ENCODE measurements around the gene KCTD2. TPM values are rescaled to one million over a fixed set of nuclear protein-coding genes. Genes with fewer than 3 reads are reported as not detected.

KCTD2 gene
- total and polyA plus RNA-seq, 9 of the 15 experiments (the other 6 are each of a cell fraction or from before 2014, with no cell fraction given) = 1.7 to 32.9 (median 15.8) TPM

DNA sequence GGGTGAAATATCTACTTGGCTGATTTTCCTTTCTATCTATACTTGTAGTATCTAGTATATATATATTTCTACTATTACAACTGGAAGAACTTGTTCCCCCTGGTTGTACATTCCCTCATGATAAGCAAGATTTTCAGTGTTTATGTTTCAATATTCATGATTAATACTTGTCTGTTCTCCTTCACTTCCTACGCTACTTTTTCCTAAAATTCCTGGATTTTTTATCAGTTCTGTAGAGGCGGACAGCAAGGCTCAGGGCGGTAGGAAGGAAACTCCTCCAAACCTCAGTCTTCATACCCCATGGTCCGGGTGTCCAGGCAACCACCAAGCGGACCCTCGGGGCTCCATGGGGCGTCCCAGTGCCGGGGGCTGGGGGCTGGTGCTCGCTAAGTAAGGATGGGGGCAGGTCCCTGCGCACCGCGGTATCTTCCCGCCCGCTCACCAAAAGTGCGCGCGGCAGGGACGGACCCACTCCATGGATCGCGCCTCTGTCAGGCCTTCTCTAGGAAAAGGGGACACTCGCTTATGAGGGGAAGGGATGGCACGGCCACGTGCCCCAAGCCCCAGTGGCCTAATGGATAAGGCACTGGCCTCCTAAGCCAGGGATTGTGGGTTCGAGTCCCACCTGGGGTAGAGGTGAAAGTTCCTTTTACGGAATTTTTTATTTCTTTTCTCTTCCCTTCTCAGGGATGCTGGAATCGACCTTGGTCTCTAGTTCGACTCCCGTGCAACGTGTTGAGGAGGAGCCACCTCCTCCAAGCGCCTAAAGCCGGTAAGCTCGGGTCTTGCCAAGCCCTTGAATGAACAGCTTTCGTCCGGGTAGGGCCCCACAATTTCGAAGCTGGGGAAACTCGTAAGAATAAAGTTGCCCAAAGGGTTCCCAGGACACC, 13.4 kb upstream of the KCTD2 start (continued):
- TF ChIP-seq, protein P1, sequence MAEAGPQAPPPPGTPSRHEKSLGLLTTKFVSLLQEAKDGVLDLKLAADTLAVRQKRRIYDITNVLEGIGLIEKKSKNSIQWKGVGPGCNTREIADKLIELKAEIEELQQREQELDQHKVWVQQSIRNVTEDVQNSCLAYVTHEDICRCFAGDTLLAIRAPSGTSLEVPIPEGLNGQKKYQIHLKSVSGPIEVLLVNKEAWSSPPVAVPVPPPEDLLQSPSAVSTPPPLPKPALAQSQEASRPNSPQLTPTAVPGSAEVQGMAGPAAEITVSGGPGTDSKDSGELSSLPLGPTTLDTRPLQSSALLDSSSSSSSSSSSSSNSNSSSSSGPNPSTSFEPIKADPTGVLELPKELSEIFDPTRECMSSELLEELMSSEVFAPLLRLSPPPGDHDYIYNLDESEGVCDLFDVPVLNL (CRISPR knock-in tag; IDR thresholded peaks at IDR 0.05; ENCODE audit: low read depth) = no peak
- TF ChIP-seq EP300 (IDR thresholded peaks at IDR 0.05; ENCODE audit: low read length) (peak; percentile 51), BRD9 (IDR thresholded peaks at IDR 0.05; ENCODE audit: low read depth, partially characterized antibody) (no peak), ZNF75A (CRISPR knock-in tag; IDR thresholded peaks at IDR 0.05) (no peak), FOXA1 (IDR thresholded peaks at IDR 0.05; ENCODE audit: borderline replicate concordance) (no peak), ZNF707 (CRISPR knock-in tag; conservative IDR thresholded peaks at IDR 0.05) (no peak), ZNF41 (CRISPR knock-in tag; conservative IDR thresholded peaks at IDR 0.05) (no peak), CCNT2 (IDR thresholded peaks at IDR 0.05; ENCODE audit: borderline replicate concordance, extremely low read depth, insufficient read length, low read depth, low read length) (no peak), ETV1 (tag; conservative IDR thresholded peaks at IDR 0.05; ENCODE audit: low read depth) (0 out of 2 replicates have a peak, but pooled peaks have one; percentile 7), TCF7 (IDR thresholded peaks at IDR 0.05; ENCODE audit: borderline replicate concordance) (no peak; the same call in 1 of the 2 replicates), GTF2E2 (tag; IDR thresholded peaks at IDR 0.05) (no peak), POLR2B (IDR thresholded peaks at IDR 0.05; ENCODE audit: low read depth, partially characterized antibody) (no peak), KLF10 (CRISPR knock-in tag; IDR thresholded peaks at IDR 0.05) (no peak), HNRNPL (IDR thresholded peaks at IDR 0.05; ENCODE audit: low read depth, low read length) (no peak), U2AF1 (optimal IDR thresholded peaks at IDR 0.05; ENCODE audit: low read depth, low read length) (no peak), BDP1 (IDR thresholded peaks at IDR 0.05; ENCODE audit: insufficient read depth, insufficient read length) (peak; percentile 82)
- TF ChIP-seq, protein P2, sequence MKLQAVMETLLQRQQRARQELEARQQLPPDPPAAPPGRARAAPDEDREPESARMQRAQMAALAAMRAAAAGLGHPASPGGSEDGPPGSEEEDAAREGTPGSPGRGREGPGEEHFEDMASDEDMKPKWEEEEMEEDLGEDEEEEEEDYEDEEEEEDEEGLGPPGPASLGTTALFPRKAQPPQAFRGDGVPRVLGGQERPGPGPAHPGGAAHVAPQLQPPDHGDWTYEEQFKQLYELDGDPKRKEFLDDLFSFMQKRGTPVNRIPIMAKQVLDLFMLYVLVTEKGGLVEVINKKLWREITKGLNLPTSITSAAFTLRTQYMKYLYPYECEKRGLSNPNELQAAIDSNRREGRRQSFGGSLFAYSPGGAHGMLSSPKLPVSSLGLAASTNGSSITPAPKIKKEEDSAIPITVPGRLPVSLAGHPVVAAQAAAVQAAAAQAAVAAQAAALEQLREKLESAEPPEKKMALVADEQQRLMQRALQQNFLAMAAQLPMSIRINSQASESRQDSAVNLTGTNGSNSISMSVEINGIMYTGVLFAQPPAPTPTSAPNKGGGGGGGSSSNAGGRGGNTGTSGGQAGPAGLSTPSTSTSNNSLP (IDR thresholded peaks at IDR 0.05; ENCODE audit: borderline replicate concordance, low read depth, low read length) = no peak
- TF ChIP-seq, protein P3, sequence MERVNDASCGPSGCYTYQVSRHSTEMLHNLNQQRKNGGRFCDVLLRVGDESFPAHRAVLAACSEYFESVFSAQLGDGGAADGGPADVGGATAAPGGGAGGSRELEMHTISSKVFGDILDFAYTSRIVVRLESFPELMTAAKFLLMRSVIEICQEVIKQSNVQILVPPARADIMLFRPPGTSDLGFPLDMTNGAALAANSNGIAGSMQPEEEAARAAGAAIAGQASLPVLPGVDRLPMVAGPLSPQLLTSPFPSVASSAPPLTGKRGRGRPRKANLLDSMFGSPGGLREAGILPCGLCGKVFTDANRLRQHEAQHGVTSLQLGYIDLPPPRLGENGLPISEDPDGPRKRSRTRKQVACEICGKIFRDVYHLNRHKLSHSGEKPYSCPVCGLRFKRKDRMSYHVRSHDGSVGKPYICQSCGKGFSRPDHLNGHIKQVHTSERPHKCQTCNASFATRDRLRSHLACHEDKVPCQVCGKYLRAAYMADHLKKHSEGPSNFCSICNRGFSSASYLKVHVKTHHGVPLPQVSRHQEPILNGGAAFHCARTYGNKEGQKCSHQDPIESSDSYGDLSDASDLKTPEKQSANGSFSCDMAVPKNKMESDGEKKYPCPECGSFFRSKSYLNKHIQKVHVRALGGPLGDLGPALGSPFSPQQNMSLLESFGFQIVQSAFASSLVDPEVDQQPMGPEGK (CRISPR knock-in tag; IDR thresholded peaks at IDR 0.05; ENCODE audit: borderline replicate concordance) = no peak
- TF ChIP-seq, protein P4, sequence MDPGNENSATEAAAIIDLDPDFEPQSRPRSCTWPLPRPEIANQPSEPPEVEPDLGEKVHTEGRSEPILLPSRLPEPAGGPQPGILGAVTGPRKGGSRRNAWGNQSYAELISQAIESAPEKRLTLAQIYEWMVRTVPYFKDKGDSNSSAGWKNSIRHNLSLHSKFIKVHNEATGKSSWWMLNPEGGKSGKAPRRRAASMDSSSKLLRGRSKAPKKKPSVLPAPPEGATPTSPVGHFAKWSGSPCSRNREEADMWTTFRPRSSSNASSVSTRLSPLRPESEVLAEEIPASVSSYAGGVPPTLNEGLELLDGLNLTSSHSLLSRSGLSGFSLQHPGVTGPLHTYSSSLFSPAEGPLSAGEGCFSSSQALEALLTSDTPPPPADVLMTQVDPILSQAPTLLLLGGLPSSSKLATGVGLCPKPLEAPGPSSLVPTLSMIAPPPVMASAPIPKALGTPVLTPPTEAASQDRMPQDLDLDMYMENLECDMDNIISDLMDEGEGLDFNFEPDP (CRISPR knock-in tag; IDR thresholded peaks at IDR 0.05) = no peak
- TF ChIP-seq, protein P5, sequence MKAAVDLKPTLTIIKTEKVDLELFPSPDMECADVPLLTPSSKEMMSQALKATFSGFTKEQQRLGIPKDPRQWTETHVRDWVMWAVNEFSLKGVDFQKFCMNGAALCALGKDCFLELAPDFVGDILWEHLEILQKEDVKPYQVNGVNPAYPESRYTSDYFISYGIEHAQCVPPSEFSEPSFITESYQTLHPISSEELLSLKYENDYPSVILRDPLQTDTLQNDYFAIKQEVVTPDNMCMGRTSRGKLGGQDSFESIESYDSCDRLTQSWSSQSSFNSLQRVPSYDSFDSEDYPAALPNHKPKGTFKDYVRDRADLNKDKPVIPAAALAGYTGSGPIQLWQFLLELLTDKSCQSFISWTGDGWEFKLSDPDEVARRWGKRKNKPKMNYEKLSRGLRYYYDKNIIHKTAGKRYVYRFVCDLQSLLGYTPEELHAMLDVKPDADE (conservative IDR thresholded peaks at IDR 0.05; ENCODE audit: control insufficient read depth, low read depth, low read length) = 0 out of 2 replicates have a peak, but pooled peaks have one; percentile 76
